GM19239 (cell line): Measurements from ENCODE around the gene FABP3.

Source experiments
- DNase-seq: peaks from one replicate; pipeline ENCODE4 v3.0.0; 2011; ENCODE audit warnings: low spot score; ENCODE audit not compliant: insufficient read length
- FAIRE-seq: peaks from 2 replicates; lab custom pipeline; 2011; peaks lifted over from hg19 to GRCh38; lab: Jason Lieb, UNC

Gene FABP3

DNA sequence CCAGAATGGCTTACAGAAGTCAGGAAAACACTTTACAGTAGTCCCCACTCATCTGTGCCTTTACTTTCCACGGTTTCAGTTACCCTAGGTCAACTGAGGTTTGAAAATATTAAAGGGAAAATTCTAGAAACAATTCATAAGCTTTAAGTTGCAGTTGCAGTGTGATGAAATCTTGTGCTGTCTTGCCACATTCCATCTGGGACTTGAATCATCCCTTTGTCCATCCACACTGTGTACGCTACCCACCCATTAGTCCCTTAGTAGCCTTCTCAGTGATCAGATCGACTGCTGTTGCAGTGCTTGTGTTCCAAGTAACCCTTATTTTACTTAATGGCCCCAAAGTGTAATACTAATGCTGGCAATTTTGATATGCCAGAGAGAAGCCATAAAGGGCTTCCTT, 45.5 kb downstream of the FABP3 start:
- no peak for DNase-seq
- FAIRE-seq = no peak

- no peak for FAIRE-seq
- no peak for DNase-seq
These were observed 46.4 kb downstream of the FABP3 start for GRCh38 chr1:31326461-31326860.

GRCh38 chr1:31324992-31325391, 47.9 kb downstream of the FABP3 start:
- FAIRE-seq (no peak), DNase-seq (no peak)

GRCh38 chr1:31324093-31324492, 48.8 kb downstream of the FABP3 start:
- FAIRE-seq (no peak), DNase-seq (no peak)

DNA sequence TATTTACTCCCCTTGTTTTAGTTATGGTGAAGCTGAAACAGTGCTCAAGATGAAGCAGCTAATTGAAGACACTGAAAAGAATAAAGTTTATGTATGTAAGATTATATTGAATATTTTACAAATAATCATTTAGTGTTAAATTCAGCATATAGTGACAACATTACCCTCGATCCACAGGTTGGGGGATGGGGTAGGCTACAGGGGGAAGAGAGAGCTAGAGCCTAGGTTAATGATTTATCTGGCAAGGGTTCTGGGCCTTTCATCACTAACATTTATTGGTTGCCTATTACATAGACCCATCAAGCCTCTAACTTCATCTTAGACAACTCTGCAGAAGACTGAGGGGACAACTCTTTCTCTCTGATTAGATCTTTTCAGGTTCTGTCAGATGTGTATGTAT, 54.7 kb downstream of the FABP3 start:
- DNase-seq = no peak
- no peak for FAIRE-seq

- no peak for FAIRE-seq
- no peak for DNase-seq
These were observed 57.0 kb downstream of the FABP3 start for GRCh38 chr1:31315902-31316301.
